WTC11 (cell line): ENCODE results near the gene PRR5. TPM values are rescaled to one million over a fixed set of nuclear protein-coding genes. Genes with fewer than 3 reads are reported as not detected.

Experiments
- ATAC-seq: fragments of 200-7000 bp; cut with Tn5 transposase; 2 replicates; pipeline ENCODE4 v1.10.0; 2021; ENCODE audit warnings: mild to moderate bottlenecking, moderate library complexity
- CTCF ChIA-PET: fragments of 300-600 bp; sonication (Branson Sonifier 250); formaldehyde crosslinking; loops from one replicate; lab custom pipeline; 2021; ENCODE audit warnings: antibody characterized with exemption; lab: Charles Lee
- POLR2A ChIA-PET: fragments of 350-600 bp; sonication (Branson Sonifier 250); formaldehyde crosslinking; loops from one replicate; lab custom pipeline; 2021; ENCODE audit warnings: antibody characterized with exemption; lab: Charles Lee
- DNase-seq: peaks from one replicate; pipeline ENCODE4 v3.0.0; 2021; ENCODE audit warnings: low spot score
- H3K27ac Mint-ChIP-seq: 2 replicates; pipeline ENCODE4 v1.8.0; 2021; ENCODE audit warnings: mixed read lengths
- H3K27me3 Mint-ChIP-seq: 2 replicates; pipeline ENCODE4 v1.8.0; 2021; ENCODE audit warnings: low read depth, mild to moderate bottlenecking, moderate library complexity, mixed read lengths
- H3K36me3 Mint-ChIP-seq: 2 replicates; pipeline ENCODE4 v1.8.0; 2021; ENCODE audit warnings: mixed read lengths
- H3K4me1 Mint-ChIP-seq: 2 replicates; pipeline ENCODE4 v1.8.0; 2022; ENCODE audit warnings: mixed read lengths
- H3K4me3 Mint-ChIP-seq: 2 replicates; pipeline ENCODE4 v1.8.0; 2021; ENCODE audit warnings: mild to moderate bottlenecking, moderate library complexity, mixed read lengths
- H3K9me3 Mint-ChIP-seq: 2 replicates; pipeline ENCODE4 v1.8.0; 2021; ENCODE audit warnings: mixed read lengths
- EMX1 ChIP-seq: fragments of 250-450 bp; sonication (Bioruptor Pico); IDR thresholded peaks from 2 replicates; pipeline ENCODE4 v1.8.0; 2021; ENCODE audit warnings: mild to moderate bottlenecking
- ESRRA ChIP-seq: sonication (generic); formaldehyde crosslinking; IDR thresholded peaks from 2 replicates; pipeline ENCODE4 v1.8.1; 2022; ENCODE audit warnings: mild to moderate bottlenecking, missing genetic modification reagents, borderline replicate concordance
- FOXJ3 ChIP-seq: sonication (generic); formaldehyde crosslinking; IDR thresholded peaks from 2 replicates; pipeline ENCODE4 v1.9.0; 2021; ENCODE audit warnings: missing genetic modification reagents, mild to moderate bottlenecking, borderline replicate concordance
- FOXK1 ChIP-seq: sonication (generic); formaldehyde crosslinking; IDR thresholded peaks from 2 replicates; pipeline ENCODE4 v1.8.0; 2022; ENCODE audit warnings: mild to moderate bottlenecking, moderate library complexity, missing genetic modification reagents
- GABPB1 ChIP-seq: sonication (generic); formaldehyde crosslinking; IDR thresholded peaks from 2 replicates; pipeline ENCODE4 v1.8.1; 2023; ENCODE audit warnings: mild to moderate bottlenecking, missing genetic modification reagents
- KAT7 ChIP-seq: sonication (generic); formaldehyde crosslinking; IDR thresholded peaks from 2 replicates; pipeline ENCODE4 v1.8.1; 2023; ENCODE audit warnings: missing genetic modification reagents, mild to moderate bottlenecking, borderline replicate concordance
- NR1H2 ChIP-seq: sonication (generic); formaldehyde crosslinking; IDR thresholded peaks from 2 replicates; pipeline ENCODE4 v1.9.0; 2021; ENCODE audit warnings: mild to moderate bottlenecking, moderate library complexity, missing genetic modification reagents
- NR2C2 ChIP-seq: sonication (generic); formaldehyde crosslinking; IDR thresholded peaks from 2 replicates; pipeline ENCODE4 v1.8.0; 2022; ENCODE audit warnings: mild to moderate bottlenecking, missing genetic modification reagents
- NR3C1 ChIP-seq: sonication (generic); formaldehyde crosslinking; conservative IDR thresholded peaks from 2 replicates; pipeline ENCODE4 v1.8.1; 2023; ENCODE audit warnings: low read depth, mild to moderate bottlenecking, missing genetic modification reagents
- RORB ChIP-seq: fragments of 250-450 bp; sonication (Bioruptor Pico); IDR thresholded peaks from 2 replicates; pipeline ENCODE4 v1.9.0; 2021; ENCODE audit warnings: mild to moderate bottlenecking
- SOX15 ChIP-seq: fragments of 250-450 bp; sonication (Bioruptor Pico); IDR thresholded peaks from 2 replicates; pipeline ENCODE4 v1.9.0; 2021; ENCODE audit warnings: mild to moderate bottlenecking
- USF1 ChIP-seq: sonication (generic); formaldehyde crosslinking; IDR thresholded peaks from 2 replicates; pipeline ENCODE4 v1.8.0; 2022; ENCODE audit warnings: mild to moderate bottlenecking, missing genetic modification reagents
- ZNF263 ChIP-seq: sonication (generic); formaldehyde crosslinking; IDR thresholded peaks from 2 replicates; pipeline ENCODE4 v1.8.1; 2022; ENCODE audit warnings: low read depth, mild to moderate bottlenecking, moderate library complexity, missing genetic modification reagents
- total RNA-seq: library from RNA; stranded (reverse); gene quantifications from 3 replicates; pipeline ENCODE4 v1.2.3, GENCODE V29; 2021
- TF ChIP-seq, protein P1 (sequence below): fragments of 250-450 bp; sonication (Bioruptor Pico); IDR thresholded peaks from 2 replicates; pipeline ENCODE4 v1.9.0; 2021; ENCODE audit warnings: mild to moderate bottlenecking, borderline replicate concordance
- TF ChIP-seq, protein P2 (sequence below): sonication (generic); formaldehyde crosslinking; IDR thresholded peaks from 2 replicates; pipeline ENCODE4 v1.8.1; 2022; ENCODE audit warnings: low read depth, missing genetic modification reagents, borderline replicate concordance
- TF ChIP-seq, protein P3 (sequence below): sonication (generic); formaldehyde crosslinking; IDR thresholded peaks from 2 replicates; pipeline ENCODE4 v1.8.0; 2022; ENCODE audit warnings: mild to moderate bottlenecking, missing genetic modification reagents
- TF ChIP-seq, protein P4 (sequence below): sonication (generic); formaldehyde crosslinking; IDR thresholded peaks from 2 replicates; pipeline ENCODE4 v1.8.1; 2023; ENCODE audit warnings: mild to moderate bottlenecking, moderate library complexity, missing genetic modification reagents
- TF ChIP-seq, protein P5 (sequence below): sonication (generic); formaldehyde crosslinking; conservative IDR thresholded peaks from 2 replicates; pipeline ENCODE4 v1.8.1; 2023; ENCODE audit warnings: mild to moderate bottlenecking, low read depth, missing genetic modification reagents, moderate library complexity
- TF ChIP-seq, protein P6 (sequence below): sonication (generic); formaldehyde crosslinking; IDR thresholded peaks from 2 replicates; pipeline ENCODE4 v1.8.1; 2022; ENCODE audit warnings: missing genetic modification reagents, borderline replicate concordance

PRR5 gene
- total RNA-seq, 1 experiment from 2014 or later: 15.6 TPM

- TF ChIP-seq EMX1 (CRISPR knock-in tag): no peak
Measured at GRCh38 chr22:44683237-44683636, 18.8 kb upstream of the PRR5 start (continued).

DNA sequence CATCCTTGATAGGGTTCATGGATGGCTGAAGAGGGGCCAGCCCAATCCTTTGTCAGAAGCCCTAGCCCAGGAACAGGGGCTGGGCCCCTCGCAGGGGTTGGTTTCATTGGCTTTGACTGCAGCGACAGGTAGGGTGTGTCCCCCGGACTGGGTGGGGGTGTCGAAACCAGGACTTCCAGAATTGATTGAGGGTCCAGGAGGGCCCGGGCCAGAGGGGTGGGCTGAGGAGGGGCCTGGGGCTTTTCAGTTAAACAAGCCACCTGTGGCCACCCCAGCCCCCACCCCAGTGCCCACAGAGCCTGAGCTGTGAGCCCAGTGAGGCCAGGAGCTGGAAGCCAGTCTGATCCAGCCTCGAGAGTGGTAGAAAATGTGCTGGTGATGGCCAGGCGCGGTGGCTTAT, 18.1 kb upstream of the PRR5 start:
- H3K4me1 Mint-ChIP-seq: peaks cover 10% of the 10 kb centered on the region
- H3K9me3 Mint-ChIP-seq: no peaks in the 10 kb centered on the region
- H3K27ac Mint-ChIP-seq: no peak overlapping the region
- DNase-seq (no peak), ATAC-seq (no peak)
- POLR2A ChIA-PET: no interaction called here
- no peak overlapping the region for H3K4me3 Mint-ChIP-seq
- CTCF ChIA-PET: interaction anchor here (1.1 to 4.4 kb wide), 16 partner anchors 11 to 801 kb away, joined by 3 to 57 read pairs (median 12); partner anchors contain the start of gene PRR5
- H3K36me3 Mint-ChIP-seq: no peaks in the 10 kb centered on the region
- H3K27me3 Mint-ChIP-seq: no peaks in the 10 kb centered on the region
- TF ChIP-seq SOX15 (CRISPR knock-in tag) (no peak), EMX1 (CRISPR knock-in tag) (no peak), ZNF263 (CRISPR knock-in tag) (no peak), NR3C1 (no peak), ESRRA (CRISPR knock-in tag) (no peak), FOXJ3 (CRISPR knock-in tag) (no peak), NR1H2 (CRISPR knock-in tag) (no peak), USF1 (no peak), RORB (no peak), KAT7 (CRISPR knock-in tag) (no peak), NR2C2 (CRISPR knock-in tag) (no peak), FOXK1 (no peak), GABPB1 (CRISPR knock-in tag) (no peak)
- TF ChIP-seq, protein P1, sequence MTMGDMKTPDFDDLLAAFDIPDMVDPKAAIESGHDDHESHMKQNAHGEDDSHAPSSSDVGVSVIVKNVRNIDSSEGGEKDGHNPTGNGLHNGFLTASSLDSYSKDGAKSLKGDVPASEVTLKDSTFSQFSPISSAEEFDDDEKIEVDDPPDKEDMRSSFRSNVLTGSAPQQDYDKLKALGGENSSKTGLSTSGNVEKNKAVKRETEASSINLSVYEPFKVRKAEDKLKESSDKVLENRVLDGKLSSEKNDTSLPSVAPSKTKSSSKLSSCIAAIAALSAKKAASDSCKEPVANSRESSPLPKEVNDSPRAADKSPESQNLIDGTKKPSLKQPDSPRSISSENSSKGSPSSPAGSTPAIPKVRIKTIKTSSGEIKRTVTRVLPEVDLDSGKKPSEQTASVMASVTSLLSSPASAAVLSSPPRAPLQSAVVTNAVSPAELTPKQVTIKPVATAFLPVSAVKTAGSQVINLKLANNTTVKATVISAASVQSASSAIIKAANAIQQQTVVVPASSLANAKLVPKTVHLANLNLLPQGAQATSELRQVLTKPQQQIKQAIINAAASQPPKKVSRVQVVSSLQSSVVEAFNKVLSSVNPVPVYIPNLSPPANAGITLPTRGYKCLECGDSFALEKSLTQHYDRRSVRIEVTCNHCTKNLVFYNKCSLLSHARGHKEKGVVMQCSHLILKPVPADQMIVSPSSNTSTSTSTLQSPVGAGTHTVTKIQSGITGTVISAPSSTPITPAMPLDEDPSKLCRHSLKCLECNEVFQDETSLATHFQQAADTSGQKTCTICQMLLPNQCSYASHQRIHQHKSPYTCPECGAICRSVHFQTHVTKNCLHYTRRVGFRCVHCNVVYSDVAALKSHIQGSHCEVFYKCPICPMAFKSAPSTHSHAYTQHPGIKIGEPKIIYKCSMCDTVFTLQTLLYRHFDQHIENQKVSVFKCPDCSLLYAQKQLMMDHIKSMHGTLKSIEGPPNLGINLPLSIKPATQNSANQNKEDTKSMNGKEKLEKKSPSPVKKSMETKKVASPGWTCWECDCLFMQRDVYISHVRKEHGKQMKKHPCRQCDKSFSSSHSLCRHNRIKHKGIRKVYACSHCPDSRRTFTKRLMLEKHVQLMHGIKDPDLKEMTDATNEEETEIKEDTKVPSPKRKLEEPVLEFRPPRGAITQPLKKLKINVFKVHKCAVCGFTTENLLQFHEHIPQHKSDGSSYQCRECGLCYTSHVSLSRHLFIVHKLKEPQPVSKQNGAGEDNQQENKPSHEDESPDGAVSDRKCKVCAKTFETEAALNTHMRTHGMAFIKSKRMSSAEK: no peak
- TF ChIP-seq, protein P2, sequence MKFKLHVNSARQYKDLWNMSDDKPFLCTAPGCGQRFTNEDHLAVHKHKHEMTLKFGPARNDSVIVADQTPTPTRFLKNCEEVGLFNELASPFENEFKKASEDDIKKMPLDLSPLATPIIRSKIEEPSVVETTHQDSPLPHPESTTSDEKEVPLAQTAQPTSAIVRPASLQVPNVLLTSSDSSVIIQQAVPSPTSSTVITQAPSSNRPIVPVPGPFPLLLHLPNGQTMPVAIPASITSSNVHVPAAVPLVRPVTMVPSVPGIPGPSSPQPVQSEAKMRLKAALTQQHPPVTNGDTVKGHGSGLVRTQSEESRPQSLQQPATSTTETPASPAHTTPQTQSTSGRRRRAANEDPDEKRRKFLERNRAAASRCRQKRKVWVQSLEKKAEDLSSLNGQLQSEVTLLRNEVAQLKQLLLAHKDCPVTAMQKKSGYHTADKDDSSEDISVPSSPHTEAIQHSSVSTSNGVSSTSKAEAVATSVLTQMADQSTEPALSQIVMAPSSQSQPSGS (CRISPR knock-in tag): no peak
- TF ChIP-seq, protein P3, sequence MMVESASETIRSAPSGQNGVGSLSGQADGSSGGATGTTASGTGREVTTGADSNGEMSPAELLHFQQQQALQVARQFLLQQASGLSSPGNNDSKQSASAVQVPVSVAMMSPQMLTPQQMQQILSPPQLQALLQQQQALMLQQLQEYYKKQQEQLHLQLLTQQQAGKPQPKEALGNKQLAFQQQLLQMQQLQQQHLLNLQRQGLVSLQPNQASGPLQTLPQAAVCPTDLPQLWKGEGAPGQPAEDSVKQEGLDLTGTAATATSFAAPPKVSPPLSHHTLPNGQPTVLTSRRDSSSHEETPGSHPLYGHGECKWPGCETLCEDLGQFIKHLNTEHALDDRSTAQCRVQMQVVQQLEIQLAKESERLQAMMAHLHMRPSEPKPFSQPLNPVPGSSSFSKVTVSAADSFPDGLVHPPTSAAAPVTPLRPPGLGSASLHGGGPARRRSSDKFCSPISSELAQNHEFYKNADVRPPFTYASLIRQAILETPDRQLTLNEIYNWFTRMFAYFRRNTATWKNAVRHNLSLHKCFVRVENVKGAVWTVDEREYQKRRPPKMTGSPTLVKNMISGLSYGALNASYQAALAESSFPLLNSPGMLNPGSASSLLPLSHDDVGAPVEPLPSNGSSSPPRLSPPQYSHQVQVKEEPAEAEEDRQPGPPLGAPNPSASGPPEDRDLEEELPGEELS (CRISPR knock-in tag): no peak
- TF ChIP-seq, protein P4, sequence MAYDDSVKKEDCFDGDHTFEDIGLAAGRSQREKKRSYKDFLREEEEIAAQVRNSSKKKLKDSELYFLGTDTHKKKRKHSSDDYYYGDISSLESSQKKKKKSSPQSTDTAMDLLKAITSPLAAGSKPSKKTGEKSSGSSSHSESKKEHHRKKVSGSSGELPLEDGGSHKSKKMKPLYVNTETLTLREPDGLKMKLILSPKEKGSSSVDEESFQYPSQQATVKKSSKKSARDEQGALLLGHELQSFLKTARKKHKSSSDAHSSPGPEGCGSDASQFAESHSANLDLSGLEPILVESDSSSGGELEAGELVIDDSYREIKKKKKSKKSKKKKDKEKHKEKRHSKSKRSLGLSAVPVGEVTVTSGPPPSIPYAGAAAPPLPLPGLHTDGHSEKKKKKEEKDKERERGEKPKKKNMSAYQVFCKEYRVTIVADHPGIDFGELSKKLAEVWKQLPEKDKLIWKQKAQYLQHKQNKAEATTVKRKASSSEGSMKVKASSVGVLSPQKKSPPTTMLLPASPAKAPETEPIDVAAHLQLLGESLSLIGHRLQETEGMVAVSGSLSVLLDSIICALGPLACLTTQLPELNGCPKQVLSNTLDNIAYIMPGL: no peak
- TF ChIP-seq, protein P5, sequence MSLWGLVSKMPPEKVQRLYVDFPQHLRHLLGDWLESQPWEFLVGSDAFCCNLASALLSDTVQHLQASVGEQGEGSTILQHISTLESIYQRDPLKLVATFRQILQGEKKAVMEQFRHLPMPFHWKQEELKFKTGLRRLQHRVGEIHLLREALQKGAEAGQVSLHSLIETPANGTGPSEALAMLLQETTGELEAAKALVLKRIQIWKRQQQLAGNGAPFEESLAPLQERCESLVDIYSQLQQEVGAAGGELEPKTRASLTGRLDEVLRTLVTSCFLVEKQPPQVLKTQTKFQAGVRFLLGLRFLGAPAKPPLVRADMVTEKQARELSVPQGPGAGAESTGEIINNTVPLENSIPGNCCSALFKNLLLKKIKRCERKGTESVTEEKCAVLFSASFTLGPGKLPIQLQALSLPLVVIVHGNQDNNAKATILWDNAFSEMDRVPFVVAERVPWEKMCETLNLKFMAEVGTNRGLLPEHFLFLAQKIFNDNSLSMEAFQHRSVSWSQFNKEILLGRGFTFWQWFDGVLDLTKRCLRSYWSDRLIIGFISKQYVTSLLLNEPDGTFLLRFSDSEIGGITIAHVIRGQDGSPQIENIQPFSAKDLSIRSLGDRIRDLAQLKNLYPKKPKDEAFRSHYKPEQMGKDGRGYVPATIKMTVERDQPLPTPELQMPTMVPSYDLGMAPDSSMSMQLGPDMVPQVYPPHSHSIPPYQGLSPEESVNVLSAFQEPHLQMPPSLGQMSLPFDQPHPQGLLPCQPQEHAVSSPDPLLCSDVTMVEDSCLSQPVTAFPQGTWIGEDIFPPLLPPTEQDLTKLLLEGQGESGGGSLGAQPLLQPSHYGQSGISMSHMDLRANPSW (CRISPR knock-in tag): no peak
- TF ChIP-seq, protein P6, sequence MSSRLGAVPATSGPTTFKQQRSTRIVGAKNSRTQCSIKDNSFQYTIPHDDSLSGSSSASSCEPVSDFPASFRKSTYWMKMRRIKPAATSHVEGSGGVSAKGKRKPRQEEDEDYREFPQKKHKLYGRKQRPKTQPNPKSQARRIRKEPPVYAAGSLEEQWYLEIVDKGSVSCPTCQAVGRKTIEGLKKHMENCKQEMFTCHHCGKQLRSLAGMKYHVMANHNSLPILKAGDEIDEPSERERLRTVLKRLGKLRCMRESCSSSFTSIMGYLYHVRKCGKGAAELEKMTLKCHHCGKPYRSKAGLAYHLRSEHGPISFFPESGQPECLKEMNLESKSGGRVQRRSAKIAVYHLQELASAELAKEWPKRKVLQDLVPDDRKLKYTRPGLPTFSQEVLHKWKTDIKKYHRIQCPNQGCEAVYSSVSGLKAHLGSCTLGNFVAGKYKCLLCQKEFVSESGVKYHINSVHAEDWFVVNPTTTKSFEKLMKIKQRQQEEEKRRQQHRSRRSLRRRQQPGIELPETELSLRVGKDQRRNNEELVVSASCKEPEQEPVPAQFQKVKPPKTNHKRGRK: no peak
